ENCODE measurements around the gene AGBL4.

AGBL4 gene

GRCh38 chr1:48488721-48489120 is 1535.0 kb downstream of the AGBL4 start:
- DNase-seq (ENCODE audit: low read depth in 2 of 2): no peak
